GM21360 (cell line): ENCODE measurements around the gene LYRM4.

Source experiments
- ATAC-seq: cut with Tn5 transposase; IDR thresholded peaks from one replicate; pipeline ENCODE4 v1.9.1; 2021; ENCODE audit warnings: mild to moderate bottlenecking, moderate library complexity; ENCODE audit not compliant: unreplicated experiment

LYRM4 gene

DNA sequence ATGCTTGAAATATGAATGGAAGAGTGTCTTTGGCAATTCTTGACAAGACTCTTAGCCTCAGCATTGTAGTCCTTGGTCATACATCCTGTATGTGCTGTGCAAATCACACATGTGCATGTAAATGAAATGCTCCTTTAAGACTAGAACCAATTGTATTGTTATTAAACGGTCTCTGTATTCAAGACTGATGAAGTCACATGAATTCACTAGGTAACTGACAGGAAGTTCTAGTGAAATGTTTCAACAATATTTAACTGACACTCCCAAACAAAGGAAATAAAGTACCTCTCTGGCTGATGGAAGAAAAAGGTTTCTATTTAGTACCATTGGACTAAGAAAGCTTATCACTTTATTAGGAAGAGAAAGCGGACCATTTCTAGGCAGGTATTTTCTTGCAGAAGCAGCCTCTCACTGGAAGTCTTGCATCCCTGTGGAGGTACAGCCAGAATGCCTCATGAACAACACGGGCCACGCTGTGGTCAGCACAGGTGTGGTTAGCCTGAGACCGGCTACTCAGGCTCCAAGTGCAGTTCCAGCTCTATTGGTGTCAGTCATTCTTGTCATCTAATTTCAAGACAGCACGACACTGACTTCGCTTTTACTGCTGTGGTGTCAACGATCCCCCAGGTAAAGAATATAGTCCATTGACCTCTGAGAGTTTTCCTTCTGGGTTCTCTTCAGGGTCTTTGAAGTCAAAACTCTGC lies 158.3 kb downstream of the LYRM4 start:
- ATAC-seq = no peak

DNA sequence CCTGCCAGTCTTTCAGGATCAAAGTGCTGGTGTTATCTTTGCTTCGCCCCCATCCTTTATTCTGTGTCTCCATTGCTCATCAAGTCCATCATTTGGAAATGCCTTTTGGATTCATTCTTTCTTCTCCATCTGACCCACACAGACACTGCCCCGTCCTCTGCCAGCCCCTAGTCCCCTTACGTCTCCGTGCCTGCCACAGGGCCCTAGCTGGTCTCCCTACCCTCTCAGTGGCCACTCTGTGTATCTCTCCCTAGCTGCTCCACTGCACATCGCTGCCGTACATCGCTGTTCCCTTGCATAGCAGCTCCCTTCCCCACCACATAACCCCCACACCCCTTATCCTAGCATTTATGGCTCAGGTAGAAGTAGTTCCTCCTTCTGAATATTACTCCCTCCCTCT lies 159.9 kb downstream of the LYRM4 start:
- no peak for ATAC-seq

DNA sequence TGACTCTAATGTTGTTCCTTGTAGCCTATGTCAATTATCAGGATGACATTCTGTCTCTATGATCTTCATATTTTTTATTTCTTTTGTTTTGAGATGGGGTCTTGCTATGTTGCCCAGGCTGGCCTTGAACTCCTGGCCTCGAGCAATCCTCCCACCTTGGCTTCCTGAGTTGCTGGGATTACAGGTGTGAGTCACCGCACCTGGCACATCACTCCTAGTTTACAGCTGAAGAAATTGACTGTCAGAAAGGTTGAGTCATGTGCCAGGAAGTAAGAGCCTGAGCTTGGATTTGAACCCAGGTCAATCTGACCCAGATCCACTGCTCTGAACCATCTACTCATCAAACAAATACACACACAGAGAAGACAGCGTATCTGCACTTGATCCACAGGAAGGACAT lies 161.2 kb downstream of the LYRM4 start:
- no peak for ATAC-seq

DNA sequence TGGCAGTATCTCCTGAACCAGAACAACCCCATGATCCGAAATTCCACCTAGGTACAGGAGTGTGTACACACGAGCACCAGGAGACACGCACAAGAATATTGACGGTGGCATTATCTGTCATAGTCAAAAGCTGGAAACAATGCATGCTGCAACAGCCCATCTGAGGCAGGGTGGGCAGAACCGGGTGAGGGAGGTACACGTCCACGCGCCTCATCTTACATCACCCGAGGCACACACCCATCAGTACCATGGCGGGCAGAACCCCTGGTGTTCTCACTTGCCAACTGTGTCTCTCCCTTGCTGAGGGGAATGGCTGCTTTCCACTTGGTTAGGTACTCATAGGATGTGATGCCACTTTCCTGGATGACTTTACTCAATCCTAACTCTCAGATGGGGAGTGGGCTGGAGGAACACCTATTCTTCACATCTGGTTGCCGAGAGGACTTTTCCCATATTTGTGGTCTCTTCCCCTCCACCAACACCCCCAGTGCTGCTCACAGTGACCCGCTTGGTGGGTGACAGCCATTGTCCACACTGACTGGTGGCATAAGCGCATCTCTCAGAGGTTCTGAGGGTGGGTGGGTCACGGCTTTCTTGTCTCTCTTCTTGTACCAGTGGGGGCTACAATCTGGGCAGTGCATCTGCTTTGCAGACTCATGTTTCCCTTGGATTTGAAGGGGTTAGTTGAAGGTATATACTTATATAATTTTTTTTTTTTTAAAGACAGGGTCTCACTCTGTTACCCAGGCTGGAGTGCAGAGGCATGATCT lies 162.1 kb downstream of the LYRM4 start:
- no peak for ATAC-seq

DNA sequence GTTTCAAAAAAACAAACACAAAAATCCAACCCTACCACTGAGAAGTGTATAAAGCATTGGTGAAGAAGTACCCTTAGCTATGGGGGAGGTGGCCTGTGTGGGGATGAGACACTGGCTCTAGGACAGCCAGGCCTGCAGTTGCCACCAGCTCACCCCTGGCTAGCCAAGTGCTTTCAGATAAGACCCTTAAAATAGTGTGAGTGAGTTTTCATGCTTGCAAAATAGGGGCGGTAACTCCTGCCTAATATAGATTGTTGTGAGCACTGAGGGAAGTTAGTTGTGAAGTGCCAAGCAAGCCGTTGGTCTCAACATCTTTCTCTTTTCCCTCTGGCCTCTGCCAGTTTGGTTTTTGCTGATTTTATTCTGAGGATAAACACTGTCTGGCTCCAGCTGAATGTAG lies 164.3 kb downstream of the LYRM4 start:
- ATAC-seq = no peak

DNA sequence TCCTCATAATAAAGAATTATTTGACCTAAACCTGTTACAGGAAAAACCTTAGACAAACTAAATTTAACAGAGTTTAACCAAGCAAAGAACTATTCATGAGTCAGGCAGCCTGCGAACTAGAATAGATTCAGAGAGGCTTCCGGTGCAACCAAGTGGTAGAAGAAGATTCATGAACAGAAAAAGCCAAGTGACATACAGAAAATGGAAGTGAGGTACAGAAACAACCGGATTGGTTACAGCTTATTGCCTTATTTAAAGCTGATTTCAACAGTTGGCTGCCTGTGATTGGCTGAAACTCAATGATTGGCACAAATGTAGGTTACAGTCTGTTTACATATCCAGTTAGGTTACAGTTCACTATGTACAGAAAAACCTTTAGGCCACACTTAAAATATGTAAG lies 165.5 kb downstream of the LYRM4 start:
- peak; percentile 67 for ATAC-seq

DNA sequence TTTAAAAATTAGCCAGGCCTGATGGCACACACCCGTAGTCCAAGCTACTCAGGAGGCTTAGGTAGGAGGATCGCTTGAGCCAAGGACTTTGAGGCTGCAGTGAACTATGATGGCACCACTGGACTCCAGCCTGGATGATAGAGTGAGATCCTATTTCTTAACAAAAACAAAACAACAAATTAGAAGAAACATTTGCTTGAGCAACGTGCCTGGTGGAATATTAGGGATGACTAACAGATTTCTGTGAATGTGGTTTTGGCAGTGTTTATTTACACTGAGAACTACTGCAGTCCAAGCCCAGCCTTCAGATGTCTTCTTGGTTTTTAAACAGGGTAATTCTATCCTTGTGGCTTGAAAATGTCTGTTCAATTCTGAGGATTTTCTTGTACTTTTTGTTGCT lies 166.4 kb downstream of the LYRM4 start:
- no peak for ATAC-seq

DNA sequence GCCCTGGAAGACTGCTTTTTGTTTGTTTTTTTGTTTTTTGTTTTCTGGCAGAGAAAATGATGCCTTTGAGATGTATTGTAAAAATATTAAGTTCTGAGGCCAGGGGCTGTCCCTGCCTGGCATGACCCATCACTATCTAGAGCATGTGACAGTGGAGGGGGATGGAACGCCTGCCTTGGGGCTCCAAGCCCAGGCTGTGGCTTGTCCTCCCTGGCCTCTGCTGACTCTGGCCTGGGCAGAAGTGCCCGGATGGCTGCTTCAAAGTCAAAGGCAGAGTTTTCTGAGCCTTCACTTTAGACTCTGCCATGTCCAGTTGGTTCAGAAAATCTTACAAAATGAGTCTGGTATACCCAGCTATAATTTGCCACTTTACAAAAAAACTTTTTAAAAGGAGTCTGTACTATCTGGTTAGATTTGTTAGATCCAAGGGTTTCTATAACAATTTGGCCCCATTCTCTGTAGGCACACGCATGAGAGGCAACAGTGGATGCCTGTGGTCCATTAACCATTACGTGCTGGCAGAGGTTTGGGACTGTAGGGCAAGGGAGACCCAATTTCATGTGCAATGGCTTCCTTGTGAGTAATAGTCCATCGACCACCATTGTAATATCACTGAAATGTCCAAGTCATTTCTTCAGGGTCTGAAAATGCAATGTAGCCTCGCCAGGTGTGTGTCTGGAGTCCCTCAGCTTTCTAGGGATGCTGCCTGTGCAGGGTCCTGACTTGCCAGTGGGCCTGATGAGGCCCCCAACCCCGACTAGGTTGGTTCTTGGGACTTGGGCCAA lies 167.3 kb downstream of the LYRM4 start:
- ATAC-seq = no peak

DNA sequence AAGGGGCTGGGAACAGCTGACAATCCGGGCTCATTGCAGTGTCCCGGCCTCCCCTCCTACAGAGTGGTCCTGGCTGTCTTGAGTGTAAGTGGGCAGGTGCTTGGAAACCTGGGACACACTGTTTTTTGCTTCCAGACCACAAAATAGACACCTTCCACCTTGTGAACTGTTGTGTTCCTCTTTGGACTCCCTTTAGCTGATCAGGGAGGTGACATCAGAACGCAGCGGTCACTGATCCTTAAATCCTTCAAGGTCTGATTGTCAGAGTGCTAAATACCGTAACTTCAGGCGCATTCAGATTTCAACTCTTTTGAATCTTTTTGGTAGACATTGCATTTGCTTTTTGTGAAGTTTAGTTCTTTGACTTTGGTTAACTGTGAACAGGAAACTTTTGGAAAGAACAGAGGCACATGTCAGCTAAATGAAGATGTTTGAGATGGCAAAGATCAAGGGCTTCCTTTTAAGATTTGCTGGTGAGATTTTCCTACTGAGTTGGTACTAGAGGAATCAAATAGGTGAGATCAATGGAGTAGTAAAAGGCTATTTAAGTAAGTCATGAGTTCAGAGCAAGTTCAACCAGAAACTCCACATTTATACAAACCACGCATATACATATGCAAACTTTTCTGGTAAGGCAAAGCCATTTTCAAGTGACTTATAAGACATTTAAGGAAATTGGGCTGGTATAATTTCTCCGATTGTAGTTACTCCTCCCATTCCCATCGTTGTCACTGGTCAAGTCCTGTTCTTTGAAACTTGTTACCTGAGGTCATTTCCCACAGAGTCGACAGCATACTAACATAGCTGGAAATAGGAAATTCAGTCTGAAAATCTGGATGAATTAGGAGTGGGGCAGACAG lies 169.3 kb downstream of the LYRM4 start:
- no peak for ATAC-seq

DNA sequence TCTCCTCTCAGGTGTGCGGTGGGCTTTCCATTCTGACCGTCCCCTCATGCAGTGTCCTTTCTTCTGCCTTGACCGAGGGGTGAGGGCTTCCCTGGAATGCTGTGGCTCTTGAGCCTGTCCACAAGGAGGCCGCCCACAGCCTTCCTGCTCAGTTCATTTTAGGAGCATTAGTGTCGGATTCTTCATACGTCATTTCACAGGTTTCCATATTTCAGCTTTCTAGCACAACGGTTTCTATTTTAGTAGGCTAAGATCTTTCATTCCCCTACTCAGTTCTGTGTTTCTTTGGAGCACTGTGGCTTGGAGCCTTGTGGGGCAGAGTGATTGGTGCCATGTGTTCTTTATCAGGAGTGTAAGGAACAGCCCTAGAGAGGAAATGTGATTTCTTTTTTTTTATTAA lies 170.1 kb downstream of the LYRM4 start:
- no peak for ATAC-seq

DNA sequence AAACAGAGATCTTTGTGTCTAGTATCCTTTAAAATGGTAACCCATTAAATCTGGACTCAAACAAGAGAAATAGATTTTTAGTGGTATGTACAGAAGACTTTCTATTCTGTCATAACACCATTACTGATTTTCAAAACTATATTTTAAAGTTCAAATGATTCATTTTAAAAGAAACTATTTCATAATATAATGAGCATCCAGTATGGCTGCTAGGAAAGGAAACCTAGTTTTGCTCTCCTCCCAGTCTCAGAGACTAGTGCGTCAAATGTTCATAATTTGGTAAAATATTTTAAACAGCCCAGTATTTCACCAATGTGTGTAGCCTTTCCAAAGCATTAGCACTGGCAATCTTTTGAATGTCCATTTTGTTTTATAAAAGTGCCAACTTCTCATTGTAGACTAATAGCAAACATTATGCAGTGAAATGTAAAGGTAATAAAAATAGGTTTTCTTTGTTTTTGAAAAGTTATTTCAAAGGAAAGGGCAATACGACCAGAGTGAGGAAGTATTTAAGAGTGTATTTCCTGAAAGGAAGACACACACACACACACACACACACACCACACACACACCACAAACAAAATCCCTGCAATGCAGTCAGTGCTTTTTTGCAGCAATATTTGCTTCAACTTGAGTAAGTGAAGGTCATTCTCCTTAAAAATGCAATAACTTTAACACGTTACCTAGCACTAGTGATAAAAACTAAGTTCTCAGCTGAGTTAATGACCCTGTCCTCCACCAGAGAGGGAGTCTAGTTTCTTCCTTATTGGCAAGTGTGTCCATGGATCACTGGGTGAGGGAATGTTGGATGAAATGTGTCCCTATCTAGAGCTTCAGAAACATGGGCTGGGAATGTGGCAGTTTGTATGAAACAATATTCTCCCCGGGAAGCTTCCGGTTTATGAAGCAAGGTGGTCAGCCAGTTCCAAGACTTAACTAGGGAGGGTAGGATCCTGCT lies 171.0 kb downstream of the LYRM4 start:
- ATAC-seq = no peak

DNA sequence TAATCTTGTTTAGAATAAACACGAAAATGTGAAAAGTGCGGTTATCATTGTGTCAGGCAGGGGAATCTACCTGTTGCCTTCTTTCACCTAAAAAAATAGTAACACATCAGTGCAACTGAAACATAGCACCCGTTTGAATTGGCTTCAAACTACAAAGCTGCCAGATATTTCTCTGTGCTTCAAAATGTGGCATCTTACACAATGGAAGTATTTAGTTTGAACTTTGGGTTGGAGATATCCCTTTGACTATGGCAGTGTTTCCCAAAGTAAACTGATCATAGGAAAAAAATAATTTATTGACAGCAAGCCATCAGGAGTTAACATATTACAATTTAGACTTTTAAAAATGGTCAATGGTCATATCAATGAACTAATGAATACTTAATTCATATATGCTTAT lies 172.0 kb downstream of the LYRM4 start:
- ATAC-seq = no peak

DNA sequence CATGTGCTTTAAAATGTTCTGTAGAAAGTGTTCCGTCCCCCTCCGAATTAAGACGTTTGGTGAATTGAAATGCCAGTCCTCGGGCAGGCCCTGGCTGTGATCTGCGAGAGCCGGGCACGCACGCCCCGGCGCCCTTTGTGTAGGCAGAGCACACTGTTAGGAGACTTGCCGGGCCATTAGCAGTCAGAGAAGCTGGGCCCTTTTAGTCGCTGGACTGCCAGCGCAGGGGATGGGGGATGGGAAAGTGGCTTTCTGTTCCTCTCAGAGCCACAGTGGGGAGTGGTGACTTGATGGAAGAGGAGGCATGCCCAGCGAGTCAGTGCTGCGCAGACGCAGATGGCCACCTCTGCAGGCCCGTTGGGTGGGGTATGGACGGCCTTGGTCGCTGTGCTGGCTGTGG lies 173.4 kb downstream of the LYRM4 start:
- no peak for ATAC-seq

DNA sequence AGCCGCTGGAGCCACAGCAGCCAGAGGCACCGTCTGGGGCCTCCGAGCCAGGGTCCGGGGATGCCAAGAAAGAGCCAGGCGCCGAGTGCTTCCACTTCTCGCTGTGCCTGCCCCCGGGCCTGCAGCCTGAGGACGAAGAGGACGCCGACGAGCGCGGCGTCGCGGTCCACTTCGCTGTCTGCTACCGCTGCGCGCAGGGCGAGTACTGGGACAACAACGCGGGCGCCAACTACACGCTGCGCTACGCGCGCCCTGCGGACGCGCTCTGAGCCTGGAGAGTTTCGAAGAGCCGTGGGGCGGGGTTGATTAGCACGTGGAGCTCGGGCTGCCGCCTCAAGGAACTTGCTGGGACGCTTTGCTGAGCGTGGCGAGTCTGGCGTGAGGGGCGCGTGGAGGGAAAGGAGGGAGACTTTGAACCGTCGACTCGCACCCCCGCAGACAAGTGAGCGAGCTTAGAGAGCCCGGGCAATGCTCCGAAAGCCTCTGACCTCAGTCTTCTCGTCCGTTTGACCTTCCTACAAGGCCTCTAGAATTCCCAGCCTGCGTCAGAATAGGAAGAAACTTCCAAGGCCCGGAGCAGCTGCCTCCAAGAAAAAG lies 174.4 kb downstream of the LYRM4 start:
- no peak for ATAC-seq

DNA sequence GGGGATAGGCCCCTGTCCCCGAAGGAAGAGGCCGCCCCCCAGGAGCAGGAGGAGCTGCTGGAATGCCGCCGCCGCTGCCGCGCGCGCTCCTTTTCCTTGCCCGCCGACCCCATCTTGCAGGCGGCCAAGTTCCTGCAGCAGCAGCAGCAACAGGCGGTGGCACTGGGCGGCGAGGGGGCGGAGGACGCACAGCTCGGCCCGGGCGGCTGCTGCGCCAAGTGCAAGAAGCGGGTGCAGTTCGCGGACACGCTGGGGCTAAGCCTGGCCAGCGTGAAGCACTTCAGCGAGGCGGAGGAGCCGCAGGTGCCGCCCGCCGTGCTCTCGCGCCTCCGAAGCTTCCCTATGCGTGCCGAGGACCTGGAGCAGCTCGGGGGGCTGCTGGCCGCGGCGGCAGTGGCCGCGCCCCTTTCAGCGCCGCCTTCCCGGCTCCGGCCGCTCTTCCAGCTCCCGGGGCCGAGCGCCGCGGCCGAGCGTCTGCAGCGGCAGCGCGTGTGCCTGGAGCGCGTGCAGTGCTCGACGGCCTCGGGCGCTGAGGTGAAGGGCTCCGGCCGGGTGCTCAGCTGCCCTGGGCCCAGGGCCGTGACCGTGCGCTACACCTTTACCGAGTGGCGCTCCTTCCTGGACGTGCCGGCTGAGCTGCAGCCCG lies 175.0 kb downstream of the LYRM4 start:
- peak; percentile 21 for ATAC-seq

DNA sequence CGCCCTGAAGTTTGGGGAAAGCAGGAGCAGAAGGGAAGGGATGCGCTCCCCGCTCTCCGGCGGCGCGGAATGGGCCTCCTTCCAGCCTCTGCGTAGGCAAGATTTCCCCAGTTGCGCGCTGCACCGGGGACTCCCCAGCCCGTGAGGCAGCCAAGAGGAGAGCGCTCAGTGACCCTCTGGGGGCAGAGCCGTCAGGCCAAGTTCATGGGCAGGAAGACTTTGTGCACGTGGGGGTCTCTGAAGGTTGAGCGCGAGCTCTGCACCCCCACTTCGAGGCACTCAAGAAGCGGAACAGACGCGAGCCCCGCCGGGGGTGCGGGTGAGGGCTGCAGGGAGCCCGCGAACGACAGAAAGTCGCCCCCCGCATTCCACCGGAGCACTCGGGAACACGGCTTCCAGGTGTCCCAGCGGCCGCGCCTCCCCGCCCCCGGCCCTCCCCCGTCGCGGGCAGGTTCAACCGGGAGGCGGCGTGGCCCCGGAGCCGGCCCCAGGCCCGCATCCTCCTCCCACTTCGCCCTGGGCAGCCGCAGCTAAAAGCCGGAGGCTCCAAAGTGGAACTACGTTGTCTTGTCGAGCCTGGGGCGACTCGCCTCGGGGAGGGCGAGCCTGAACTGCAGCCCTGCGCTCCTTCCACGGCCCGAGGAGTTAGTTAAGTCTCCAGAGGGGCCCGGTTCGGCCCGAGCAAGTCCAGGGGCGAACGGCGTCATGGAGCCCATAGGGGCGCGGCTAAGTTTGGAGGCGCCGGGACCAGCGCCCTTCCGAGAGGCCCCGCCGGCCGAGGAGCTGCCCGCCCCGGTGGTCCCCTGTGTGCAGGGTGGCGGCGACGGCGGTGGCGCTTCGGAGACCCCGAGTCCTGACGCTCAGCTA lies 175.7 kb downstream of the LYRM4 start, which contains the start of gene PPP1R3G:
PPP1R3G (plus strand) TSS at position 561 of the 867 bp plus-strand sequence; CDS start at position 706, 145 bp downstream.
- peak; percentile 42 for ATAC-seq

DNA sequence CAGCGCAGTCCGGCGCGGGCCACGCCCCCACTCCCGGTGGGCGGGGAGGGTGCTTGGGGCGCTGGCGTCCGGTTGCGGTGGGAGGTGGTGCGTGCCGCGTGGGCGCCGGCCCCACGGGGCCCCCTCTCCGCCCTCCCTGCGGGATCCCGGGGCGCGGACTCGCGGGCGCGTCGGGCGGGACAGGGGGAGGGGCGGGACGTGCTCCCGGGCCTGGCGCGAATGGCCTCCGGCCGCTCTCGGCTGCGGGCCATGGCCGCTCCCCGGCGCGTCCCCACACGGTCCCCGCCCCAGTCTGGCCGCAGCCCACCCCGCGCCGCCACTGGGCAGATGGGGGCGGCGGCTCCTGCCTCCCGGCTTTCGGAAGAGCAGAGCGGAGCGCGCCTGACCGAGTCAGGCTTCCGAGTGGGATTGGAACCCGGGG lies 176.4 kb downstream of the LYRM4 start:
- ATAC-seq = peak; percentile 46
